ENCODE data around the gene FAM168A.
A peak's percentile ranks its signal among the peaks of the same experiment; 100 is the strongest.
"Not testable (repeated sequence)": the region's sequence is repeated elsewhere in the genome, so short reads cannot be mapped to it uniquely, and the experiment has no call there.

Gene FAM168A

DNA sequence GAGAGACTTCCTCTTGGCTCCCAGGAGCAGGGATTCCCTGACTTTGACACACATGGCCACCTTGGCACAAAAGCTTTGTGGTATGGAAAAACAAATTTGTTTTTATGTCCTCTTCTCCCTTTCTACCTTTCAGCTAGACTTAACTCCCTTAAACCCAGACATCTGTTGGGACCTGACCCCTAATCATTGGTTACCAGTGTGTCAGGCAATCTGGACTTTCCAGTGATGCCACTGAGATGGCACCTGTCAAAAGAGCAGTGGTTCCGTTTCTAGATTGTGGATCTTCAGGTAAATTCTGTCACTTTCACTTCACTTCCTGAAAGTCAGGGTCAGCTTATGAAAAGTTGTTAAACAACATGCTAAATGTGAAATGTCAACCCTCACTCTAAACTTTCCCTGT is 17.2 kb downstream of the FAM168A start:
- H3K27me3 Mint-ChIP-seq, result not testable (repeated sequence)
- H3K4me1 Mint-ChIP-seq, result peaks cover 16 to 40% of the 10 kb centered on the region in 2 donors

DNA sequence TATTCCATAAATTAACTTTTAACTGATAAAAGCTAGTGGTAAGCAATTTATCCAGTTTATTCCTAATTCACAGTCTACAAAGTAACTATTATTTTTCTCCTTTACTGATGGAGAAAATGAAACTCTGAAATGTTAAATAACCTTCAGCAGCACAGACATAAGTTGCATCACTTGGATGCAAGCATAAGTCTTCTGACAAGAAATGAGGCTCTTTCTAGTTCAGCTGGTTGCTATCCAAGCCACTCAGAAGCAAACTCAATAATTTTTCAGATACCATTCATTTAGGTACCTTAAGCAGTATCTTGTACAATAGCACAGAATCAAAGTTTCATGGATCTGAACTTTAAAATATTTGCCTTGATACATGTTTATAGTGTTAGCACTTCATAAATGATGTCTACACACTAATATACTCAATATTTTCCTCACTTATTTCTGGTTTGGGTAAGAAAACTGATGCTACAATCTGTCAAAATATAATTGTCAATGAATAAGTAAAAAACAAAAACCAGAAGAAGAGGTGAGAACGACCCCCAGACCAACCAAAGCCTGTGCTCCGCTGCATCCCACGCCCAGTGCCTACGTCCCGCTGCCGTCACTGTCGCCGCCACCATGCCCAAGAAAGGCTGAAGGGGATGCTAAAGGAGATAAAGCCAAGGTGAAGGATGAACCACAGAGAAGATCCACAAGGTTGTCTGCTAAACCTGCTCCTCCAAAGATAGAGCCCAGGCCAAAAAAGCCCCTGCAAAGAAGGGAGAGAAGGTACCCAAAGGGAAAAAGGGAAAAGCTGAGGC is 18.1 kb downstream of the FAM168A start:
- Mint-ChIP-seq H3K27ac (peak overlapping the region; percentile 56), H3K27me3 (no peaks in the 10 kb centered on the region), H3K9me3 (no peaks in the 10 kb centered on the region), H3K36me3 (peaks cover 18 to 28% of the 10 kb centered on the region in 2 donors), H3K4me1 (peaks cover 16 to 40% of the 10 kb centered on the region in 2 donors), H3K4me3 (peak overlapping the region; percentile 10 to 50)
- ATAC-seq (replicated peaks) (no peak), DNase-seq (no peak)

More for the DNA sequence above, 17.2 kb downstream of the FAM168A start:
- H3K9me3 Mint-ChIP-seq; ATAC-seq (replicated peaks): not testable (repeated sequence)
- Mint-ChIP-seq H3K4me3 (peak overlapping the region in 1 of 2 donors; percentile 29), H3K36me3 (peaks cover 19 to 28% of the 10 kb centered on the region in 2 donors), H3K27ac (peak overlapping the region; percentile 89)
- DNase-seq, result peak; percentile 11

DNA sequence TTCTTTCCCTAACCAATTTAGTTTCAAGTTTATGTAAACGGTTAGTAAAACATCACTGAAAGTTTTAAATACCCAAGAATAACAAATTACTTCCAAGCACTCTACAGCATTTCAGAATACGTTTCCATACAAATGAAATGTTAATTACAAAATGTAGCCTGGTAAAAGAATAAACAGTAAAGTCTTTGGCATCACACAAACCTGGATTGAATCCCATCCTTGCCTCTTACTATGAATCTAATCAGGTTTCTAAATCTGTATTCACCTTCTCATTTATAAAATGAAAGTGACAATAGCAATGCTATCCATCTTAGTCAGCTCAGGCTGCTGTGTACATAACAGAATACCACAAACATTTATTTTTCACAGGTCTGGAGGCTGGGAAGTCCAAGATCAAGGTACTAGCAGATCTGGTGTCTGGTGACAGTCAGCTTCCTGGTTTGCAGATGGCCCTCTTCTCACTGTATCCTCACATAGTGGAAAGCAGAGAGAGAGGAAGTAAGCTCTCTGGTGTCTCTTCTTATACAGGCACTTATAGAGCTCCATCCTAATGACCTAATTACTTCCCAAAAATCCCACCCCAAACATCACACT is 19.2 kb downstream of the FAM168A start:
- Mint-ChIP-seq H3K9me3 (no peaks in the 10 kb centered on the region), H3K4me3 (no peak overlapping the region), H3K36me3 (peaks cover 14 to 25% of the 10 kb centered on the region in 2 donors), H3K27me3 (no peaks in the 10 kb centered on the region), H3K4me1 (peaks cover 16 to 40% of the 10 kb centered on the region in 2 donors), H3K27ac (peak overlapping the region; percentile 14)
- DNase-seq (no peak), ATAC-seq (replicated peaks) (peak; percentile 75 to 84)

DNA sequence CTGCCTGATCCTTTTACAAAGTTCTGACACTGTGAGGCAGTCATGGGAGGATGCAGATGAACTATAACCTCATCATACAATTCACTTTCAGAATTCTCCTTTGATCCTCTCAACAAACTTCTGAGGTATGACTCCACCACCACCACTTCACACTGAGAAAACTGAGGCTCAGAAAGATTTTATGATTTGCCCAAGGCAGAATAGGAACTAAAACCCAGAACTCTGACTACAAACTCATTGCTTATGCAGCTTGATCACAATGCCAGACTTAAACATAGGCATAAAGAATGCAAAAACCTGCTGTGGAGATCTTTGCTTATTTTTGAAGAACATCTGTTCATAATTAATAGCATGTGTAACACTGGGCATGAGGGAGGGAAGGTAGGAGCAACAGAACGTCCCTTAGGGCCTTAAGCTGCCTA is 20.4 kb downstream of the FAM168A start:
- no peak overlapping the region for H3K27ac Mint-ChIP-seq
- H3K27me3 Mint-ChIP-seq, result no peaks in the 10 kb centered on the region
- H3K4me1 Mint-ChIP-seq, result peaks cover 13 to 35% of the 10 kb centered on the region in 2 donors
- peaks cover 19 to 28% of the 10 kb centered on the region in 2 donors for H3K36me3 Mint-ChIP-seq
- H3K4me3 Mint-ChIP-seq, result no peak overlapping the region
- H3K9me3 Mint-ChIP-seq, result no peaks in the 10 kb centered on the region
- no peak for DNase-seq
- peak; percentile 54 to 75 for ATAC-seq (replicated peaks)

DNA sequence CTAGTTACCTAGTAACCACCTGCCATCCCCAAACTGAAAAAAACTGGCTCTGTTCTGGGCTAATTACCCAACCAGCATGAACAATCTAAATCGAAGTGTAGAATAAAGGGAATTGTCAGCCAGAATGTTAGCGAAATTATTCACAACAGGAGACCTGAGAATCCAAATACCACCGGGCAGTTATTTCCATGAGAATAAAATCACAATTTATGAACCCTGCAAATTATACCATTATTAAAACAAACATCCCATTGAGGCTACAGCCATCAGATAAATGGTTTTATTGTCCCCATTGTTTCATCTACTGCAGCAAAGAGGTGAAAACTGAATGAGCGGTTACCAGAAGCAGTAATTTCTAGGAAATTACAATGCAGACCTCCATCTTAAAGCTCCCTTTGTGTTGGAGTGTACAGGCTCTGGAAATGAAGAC is 21.7 kb downstream of the FAM168A start:
- no peaks in the 10 kb centered on the region for H3K9me3 Mint-ChIP-seq
- H3K4me1 Mint-ChIP-seq, result peaks cover 13 to 34% of the 10 kb centered on the region in 2 donors
- H3K36me3 Mint-ChIP-seq, result peaks cover 19 to 27% of the 10 kb centered on the region in 2 donors
- H3K27ac Mint-ChIP-seq, result peak overlapping the region; percentile 17
- no peak overlapping the region for H3K4me3 Mint-ChIP-seq
- ATAC-seq (replicated peaks) (no peak), DNase-seq (no peak)
- H3K27me3 Mint-ChIP-seq, result no peaks in the 10 kb centered on the region

DNA sequence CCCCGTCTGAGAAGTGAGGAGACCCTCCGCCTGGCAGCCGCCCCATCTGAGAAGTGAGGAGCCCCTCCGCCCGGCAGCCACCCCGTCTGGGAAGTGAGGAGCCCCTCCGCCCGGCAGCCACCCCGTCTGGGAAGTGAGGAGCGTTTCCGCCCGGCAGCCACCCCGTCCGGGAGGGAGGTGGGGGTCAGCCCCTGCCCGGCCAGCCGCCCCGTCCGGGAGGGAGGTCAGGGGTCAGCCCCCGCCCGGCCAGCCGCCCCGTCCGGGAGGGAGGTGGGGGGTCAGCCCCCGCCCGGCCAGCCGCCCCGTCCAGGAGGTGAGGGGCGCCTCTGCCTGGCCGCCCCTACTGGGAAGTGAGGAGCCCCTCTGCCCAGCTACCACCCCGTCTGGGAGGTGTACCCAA is 25.9 kb downstream of the FAM168A start:
- peaks cover 11 to 20% of the 10 kb centered on the region in 2 donors for H3K36me3 Mint-ChIP-seq
- DNase-seq, H3K27me3 Mint-ChIP-seq: not testable (repeated sequence)

DNA sequence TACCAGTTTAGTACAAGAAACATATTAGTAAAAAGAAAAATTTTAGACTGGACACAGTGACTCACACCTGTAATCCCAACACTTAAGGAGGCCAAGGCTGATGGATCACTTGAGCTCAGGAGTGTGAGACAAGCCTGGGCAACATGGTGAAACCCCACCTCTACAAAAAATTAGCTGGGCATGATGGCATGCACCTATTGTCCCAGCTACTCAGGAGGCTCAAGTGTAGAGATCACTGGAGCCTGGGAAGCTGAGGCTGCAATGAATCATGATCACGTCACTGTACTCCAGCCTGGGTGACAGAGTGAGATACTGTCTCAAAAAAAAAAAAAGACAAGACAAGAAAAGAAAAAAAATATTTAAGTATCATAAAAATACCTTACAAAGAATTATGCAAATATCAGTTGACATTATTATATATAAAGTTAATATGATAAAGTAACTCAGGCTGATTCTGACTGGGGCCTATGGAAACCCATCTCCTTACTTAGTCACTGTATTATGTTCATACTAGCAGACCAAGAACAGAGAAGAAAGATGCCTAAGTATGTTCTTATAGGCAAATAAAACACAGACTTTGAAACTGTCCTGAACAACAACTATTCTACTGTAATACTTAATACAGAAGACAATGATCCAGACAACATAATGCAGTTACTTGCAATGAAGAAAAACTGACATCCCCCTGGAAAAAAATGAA is 27.3 kb downstream of the FAM168A start:
- Mint-ChIP-seq H3K9me3 (no peaks in the 10 kb centered on the region), H3K4me3 (no peak overlapping the region), H3K4me1 (no peaks in the 10 kb centered on the region), H3K27ac (no peak overlapping the region), H3K27me3 (no peaks in the 10 kb centered on the region), H3K36me3 (peaks cover 14 to 17% of the 10 kb centered on the region in 2 donors)
- no peak for ATAC-seq (replicated peaks)
- no peak for DNase-seq

More for the DNA sequence above, 25.9 kb downstream of the FAM168A start:
- not testable (repeated sequence) for H3K27ac Mint-ChIP-seq; ATAC-seq (replicated peaks); H3K4me1 Mint-ChIP-seq; H3K4me3 Mint-ChIP-seq; H3K9me3 Mint-ChIP-seq

DNA sequence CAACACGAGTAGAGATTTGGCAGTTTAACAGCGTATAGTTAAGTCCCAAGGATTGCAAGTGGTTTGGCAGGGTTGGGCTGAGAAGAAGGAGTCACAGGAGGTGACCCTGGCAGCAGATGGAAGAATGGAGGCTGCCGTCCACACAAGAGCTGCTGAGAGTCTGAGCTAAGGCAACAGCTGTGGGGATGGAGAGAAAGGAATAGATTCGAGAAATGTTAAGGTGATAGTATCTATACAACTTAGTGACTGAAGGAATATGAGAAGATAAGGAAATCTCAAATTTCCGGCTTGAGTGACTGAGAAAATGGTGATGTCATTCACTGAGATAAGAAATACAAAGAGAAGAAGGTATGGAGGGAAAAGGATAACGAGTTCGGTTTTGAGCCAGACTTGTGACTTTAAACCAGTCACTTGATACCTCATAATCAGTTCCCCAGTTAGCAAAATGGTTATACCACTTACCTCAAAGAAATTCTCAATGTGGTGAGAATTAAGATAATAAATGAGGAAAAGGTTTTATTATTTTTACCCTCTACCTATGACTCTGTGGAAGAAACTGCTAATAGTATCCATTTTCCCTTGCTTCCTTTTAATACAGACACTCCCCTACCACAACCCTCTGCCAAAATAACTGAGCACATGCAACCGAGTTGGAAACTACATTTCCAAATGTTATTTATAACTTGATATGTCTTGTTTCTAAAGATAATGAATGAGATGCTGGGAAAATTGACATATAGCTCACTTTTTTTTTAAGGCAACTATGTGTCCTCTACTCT is 30.7 kb downstream of the FAM168A start:
- Mint-ChIP-seq H3K36me3 (peaks cover 9% of the 10 kb centered on the region in 2 donors), H3K27me3 (no peaks in the 10 kb centered on the region), H3K27ac (no peak overlapping the region), H3K4me1 (peaks cover 0 to 11% of the 10 kb centered on the region in 2 donors), H3K9me3 (no peaks in the 10 kb centered on the region), H3K4me3 (no peak overlapping the region)
- ATAC-seq (replicated peaks), result no peak
- DNase-seq, result no peak

DNA sequence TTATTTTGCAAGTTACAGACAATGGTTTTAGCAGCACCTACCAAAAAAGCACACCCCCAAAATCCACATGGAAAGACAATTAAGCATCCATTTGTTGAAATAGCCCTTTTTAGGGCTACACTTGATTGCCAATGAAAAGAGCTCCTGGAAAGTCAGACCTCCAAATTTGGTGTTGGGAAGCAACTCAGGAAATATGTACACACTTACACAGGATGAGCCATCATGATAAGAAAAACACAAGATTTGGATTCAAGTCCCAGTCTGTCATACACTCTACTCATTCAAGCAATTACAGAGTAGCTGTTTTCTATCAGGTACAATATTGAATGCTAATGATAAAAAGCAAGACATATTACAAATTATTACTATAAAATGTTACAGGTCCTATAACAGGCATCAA is 31.5 kb downstream of the FAM168A start:
- Mint-ChIP-seq H3K9me3 (no peaks in the 10 kb centered on the region), H3K36me3 (peaks cover 9% of the 10 kb centered on the region in 2 donors), H3K27me3 (no peaks in the 10 kb centered on the region), H3K4me1 (peaks cover 0 to 11% of the 10 kb centered on the region in 2 donors), H3K27ac (no peak overlapping the region), H3K4me3 (no peak overlapping the region)
- ATAC-seq (replicated peaks) (no peak), DNase-seq (no peak)

DNA sequence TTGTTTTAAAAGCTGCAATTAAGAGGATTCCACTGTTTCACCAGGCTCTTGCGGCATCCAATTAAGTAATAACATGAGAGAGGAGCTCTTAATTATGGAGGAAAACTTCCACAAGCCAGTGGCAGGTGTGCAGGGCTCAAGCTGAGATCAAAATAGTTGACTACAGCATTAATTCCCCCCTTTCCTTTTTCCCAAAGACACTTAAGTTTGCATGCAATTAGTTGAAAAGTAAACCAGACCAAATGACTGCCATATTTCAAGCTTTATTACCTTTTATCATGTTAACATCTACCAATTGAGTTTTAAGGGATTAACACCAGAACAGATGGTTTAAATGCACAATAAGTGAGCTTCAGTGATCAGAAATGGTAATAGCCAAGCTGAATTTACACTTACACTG is 32.1 kb downstream of the FAM168A start:
- Mint-ChIP-seq H3K9me3 (no peaks in the 10 kb centered on the region), H3K27me3 (no peaks in the 10 kb centered on the region), H3K27ac (no peak overlapping the region), H3K4me1 (peaks cover 0 to 11% of the 10 kb centered on the region in 2 donors), H3K4me3 (no peak overlapping the region), H3K36me3 (peaks cover 9% of the 10 kb centered on the region in 2 donors)
- ATAC-seq (replicated peaks) (no peak), DNase-seq (no peak)

DNA sequence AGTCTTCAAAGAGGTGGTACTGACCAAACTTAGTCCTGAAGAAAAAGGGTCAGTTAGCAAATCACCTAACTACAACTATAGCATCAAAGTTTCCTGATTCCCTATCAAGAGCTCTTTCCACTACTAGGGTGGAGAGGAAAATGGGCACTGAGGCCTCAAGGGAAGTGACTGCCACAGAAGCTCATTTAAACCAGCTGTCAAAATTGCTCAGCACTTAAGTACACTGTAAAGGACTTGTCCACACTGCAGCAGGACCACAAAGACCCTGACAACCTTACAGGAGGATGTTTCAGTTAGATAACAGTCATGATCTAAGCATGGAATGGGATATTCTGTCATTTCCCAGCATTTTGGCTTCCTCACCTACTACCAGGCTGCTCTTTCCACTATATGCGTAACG is 33.0 kb downstream of the FAM168A start:
- H3K9me3 Mint-ChIP-seq, result no peaks in the 10 kb centered on the region
- no peak for ATAC-seq (replicated peaks)
- peaks cover 0 to 11% of the 10 kb centered on the region in 2 donors for H3K4me1 Mint-ChIP-seq
- no peak overlapping the region for H3K4me3 Mint-ChIP-seq
- H3K36me3 Mint-ChIP-seq, result peaks cover 6 to 9% of the 10 kb centered on the region in 2 donors
- no peak for DNase-seq
- no peaks in the 10 kb centered on the region for H3K27me3 Mint-ChIP-seq
- H3K27ac Mint-ChIP-seq, result no peak overlapping the region

DNA sequence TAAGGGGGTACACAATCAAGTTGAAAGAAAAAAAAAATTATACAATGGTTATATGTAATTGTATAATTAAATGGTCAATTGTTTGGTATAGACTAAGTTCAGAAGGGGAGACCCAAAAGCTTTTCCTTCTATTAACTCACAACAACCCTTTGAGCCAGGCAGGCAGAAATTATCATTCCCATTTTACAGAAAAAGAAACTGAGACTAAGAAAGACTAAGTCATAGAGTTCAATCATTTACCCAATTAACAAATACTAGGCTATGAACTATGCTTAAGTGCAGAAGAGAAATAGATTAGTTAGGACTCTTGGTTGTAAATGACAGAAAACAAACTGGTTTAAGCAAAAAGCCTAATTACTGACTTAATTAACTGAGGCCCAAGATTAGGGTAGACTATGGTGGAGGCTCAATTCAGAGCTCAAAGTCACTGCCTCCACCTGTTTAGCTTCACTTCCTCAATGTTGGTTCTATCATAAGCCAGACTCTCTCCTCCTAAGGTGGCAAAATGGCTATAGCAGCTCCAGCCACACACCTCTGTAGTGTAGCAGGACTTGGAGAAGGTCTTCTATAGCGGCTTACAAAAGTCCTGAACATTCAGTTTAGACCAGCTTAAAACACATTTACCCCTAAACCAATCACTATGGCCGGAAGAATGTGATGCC is 34.2 kb downstream of the FAM168A start:
- no peak for DNase-seq
- Mint-ChIP-seq H3K27me3 (no peaks in the 10 kb centered on the region), H3K9me3 (no peaks in the 10 kb centered on the region), H3K4me3 (no peak overlapping the region), H3K4me1 (peaks cover 0 to 11% of the 10 kb centered on the region in 2 donors), H3K36me3 (peaks cover 4 to 6% of the 10 kb centered on the region in 2 donors), H3K27ac (no peak overlapping the region)
- peak; percentile 29 to 38 for ATAC-seq (replicated peaks)

DNA sequence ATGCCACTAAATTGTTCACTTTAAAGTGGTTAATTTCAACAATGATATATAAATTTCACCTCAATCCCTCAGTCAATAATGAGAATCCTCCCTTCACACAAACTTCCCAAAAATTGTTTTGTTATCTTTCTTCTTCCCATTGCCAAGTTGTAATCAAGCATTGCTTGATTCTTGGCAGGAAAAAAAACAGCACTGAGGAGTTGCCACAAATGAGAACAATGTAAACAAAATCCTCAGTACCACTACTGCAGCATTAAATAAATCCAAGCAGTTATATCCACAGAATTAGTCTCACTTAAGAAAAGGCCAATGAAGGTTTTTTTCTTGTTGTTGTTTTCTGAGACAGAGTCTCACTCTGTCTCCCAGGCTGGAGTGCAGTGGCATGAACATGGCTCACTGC is 38.2 kb downstream of the FAM168A start:
- peaks cover 0 to 2% of the 10 kb centered on the region in 2 donors for H3K9me3 Mint-ChIP-seq
- no peak overlapping the region for H3K4me3 Mint-ChIP-seq
- no peak for ATAC-seq (replicated peaks)
- no peaks in the 10 kb centered on the region for H3K27me3 Mint-ChIP-seq
- no peak overlapping the region for H3K27ac Mint-ChIP-seq
- no peak for DNase-seq
- peaks cover 1 to 17% of the 10 kb centered on the region in 2 donors for H3K4me1 Mint-ChIP-seq
- H3K36me3 Mint-ChIP-seq, result peaks cover 9 to 10% of the 10 kb centered on the region in 2 donors

Measured in stimulated activated naive B cell treated with anti-CD40 and anti-IgM and Interleukin-4, amounts not matched to agents 10 μg/mL and 1 μg/mL and 100 μg/mL, for 72 hours (primary cell).